Measurements from ENCODE around the gene DBX2.
"Not testable (repeated sequence)": the region's sequence is repeated elsewhere in the genome, so short reads cannot be mapped to it uniquely, and the experiment has no call there.

Gene DBX2

GRCh38 chr12:44999355-44999754 lies 51.5 kb downstream of the DBX2 start:
- ATAC-seq = no peak
- no peak for TF ChIP-seq ZC3H10 (CRISPR knock-in tag; IDR thresholded peaks at IDR 0.05)
- TF ChIP-seq TOX (CRISPR knock-in tag; IDR thresholded peaks at IDR 0.05; ENCODE audit: borderline replicate concordance) = no peak
- TF ChIP-seq BACH2 (CRISPR knock-in tag; IDR thresholded peaks at IDR 0.05; ENCODE audit: borderline replicate concordance) = no peak
- no peak for TF ChIP-seq ARNTL (CRISPR knock-in tag; IDR thresholded peaks at IDR 0.05; ENCODE audit: borderline replicate concordance, low read depth)
- no peak for TF ChIP-seq OSR1 (CRISPR knock-in tag; IDR thresholded peaks at IDR 0.05)
- no peak for TF ChIP-seq CSRNP3 (CRISPR knock-in tag; IDR thresholded peaks at IDR 0.05)
- TF ChIP-seq TSHZ2 (CRISPR knock-in tag; IDR thresholded peaks at IDR 0.05) = no peak
- no peak for TF ChIP-seq ZNF70 (CRISPR knock-in tag; IDR thresholded peaks at IDR 0.05)

- no peak for ATAC-seq
- TF ChIP-seq TSHZ2 (CRISPR knock-in tag; IDR thresholded peaks at IDR 0.05) = no peak
- no peak for TF ChIP-seq ZFP3 (CRISPR knock-in tag; IDR thresholded peaks at IDR 0.05)
- no peak for TF ChIP-seq POU6F1 (CRISPR knock-in tag; IDR thresholded peaks at IDR 0.05; ENCODE audit: borderline replicate concordance, low read depth)
- no peak for TF ChIP-seq CREB5 (CRISPR knock-in tag; IDR thresholded peaks at IDR 0.05; ENCODE audit: low read depth)
- no peak for TF ChIP-seq ZNF70 (CRISPR knock-in tag; IDR thresholded peaks at IDR 0.05)
- no peak for TF ChIP-seq OSR1 (CRISPR knock-in tag; IDR thresholded peaks at IDR 0.05)
- TF ChIP-seq BACH2 (CRISPR knock-in tag; IDR thresholded peaks at IDR 0.05; ENCODE audit: borderline replicate concordance) = no peak
- TF ChIP-seq CSDC2 (CRISPR knock-in tag; IDR thresholded peaks at IDR 0.05) = no peak
- TF ChIP-seq PPARA (CRISPR knock-in tag; IDR thresholded peaks at IDR 0.05; ENCODE audit: borderline replicate concordance) = no peak
These were observed 57.7 kb downstream of the DBX2 start for GRCh38 chr12:44993161-44993560.

- not testable (repeated sequence) for ATAC-seq
These were observed 66.0 kb downstream of the DBX2 start for GRCh38 chr12:44984863-44985262.

- ATAC-seq = no peak
- no peak for TF ChIP-seq TCF4 (CRISPR knock-in tag; IDR thresholded peaks at IDR 0.05; ENCODE audit: borderline replicate concordance)
These were observed 71.0 kb downstream of the DBX2 start for GRCh38 chr12:44979918-44980317.

GRCh38 chr12:44976246-44976645 lies 74.7 kb downstream of the DBX2 start:
- no peak for ATAC-seq
- no peak for TF ChIP-seq ISL1 (CRISPR knock-in tag; IDR thresholded peaks at IDR 0.05)
- no peak for TF ChIP-seq PATZ1 (CRISPR knock-in tag; IDR thresholded peaks at IDR 0.05; ENCODE audit: borderline replicate concordance)
- no peak for TF ChIP-seq OSR1 (CRISPR knock-in tag; IDR thresholded peaks at IDR 0.05)
- TF ChIP-seq TOX (CRISPR knock-in tag; IDR thresholded peaks at IDR 0.05; ENCODE audit: borderline replicate concordance) = no peak
- TF ChIP-seq ZFP30 (CRISPR knock-in tag; IDR thresholded peaks at IDR 0.05) = no peak
- no peak for TF ChIP-seq TCF4 (CRISPR knock-in tag; IDR thresholded peaks at IDR 0.05; ENCODE audit: borderline replicate concordance)
- TF ChIP-seq RARB (CRISPR knock-in tag; IDR thresholded peaks at IDR 0.05) = no peak
- TF ChIP-seq TSHZ2 (CRISPR knock-in tag; IDR thresholded peaks at IDR 0.05) = no peak
- TF ChIP-seq ESRRG (CRISPR knock-in tag; IDR thresholded peaks at IDR 0.05) = no peak
- no peak for TF ChIP-seq PPARA (CRISPR knock-in tag; IDR thresholded peaks at IDR 0.05; ENCODE audit: borderline replicate concordance)

Measured in SK-N-SH treated with all-trans-retinoic acid at 6 μM for 48 hours (cell line).